ENCODE data around the gene NBPF1. TPM values are rescaled to one million over a fixed set of nuclear protein-coding genes. Genes with fewer than 3 reads are reported as not detected.
"Not testable (repeated sequence)": the region's sequence is repeated elsewhere in the genome, so short reads cannot be mapped to it uniquely, and the experiment has no call there.

The NBPF1 gene
- total RNA-seq, 2 experiments from 2014 or later: 11.0 to 34.1 TPM

DNA sequence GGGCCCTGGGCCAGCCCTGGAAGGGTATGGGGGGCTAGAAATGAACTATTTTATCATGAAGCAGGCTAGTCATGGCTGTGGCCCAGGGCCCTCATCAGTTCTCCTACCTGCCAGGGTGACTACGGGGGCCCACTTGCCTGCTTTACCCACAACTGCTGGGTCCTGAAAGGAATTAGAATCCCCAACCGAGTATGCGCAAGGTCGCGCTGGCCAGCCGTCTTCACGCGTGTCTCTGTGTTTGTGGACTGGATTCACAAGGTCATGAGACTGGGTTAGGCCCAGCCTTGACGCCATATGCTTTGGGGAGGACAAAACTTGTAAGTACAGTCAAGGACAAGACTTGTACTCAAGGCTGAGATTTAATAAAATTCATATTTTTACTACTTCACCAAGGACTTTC lies 36.6 kb upstream of the NBPF1 start:
- POLR2A ChIA-PET; H3K4me3 ChIP-seq (ENCODE audit: low read depth, low read length, poor library complexity, severe bottlenecking); H2AFZ ChIP-seq (ENCODE audit: low read length); BruUV-seq (replicated peaks); H3K4me1 ChIP-seq (ENCODE audit: insufficient read depth, low read length, poor library complexity, severe bottlenecking); DNase-seq (ENCODE audit: low spot score); H3K9me2 ChIP-seq (ENCODE audit: insufficient read depth, low read length); H3K36me3 ChIP-seq (ENCODE audit: insufficient read depth, low read length); intact Hi-C loops (cut with micrococcal nuclease; ENCODE audit: unreplicated experiment); H3K79me2 ChIP-seq (ENCODE audit: insufficient read depth, low read depth, low read length); H3K27ac ChIP-seq (ENCODE audit: low read depth, low read length, poor library complexity, severe bottlenecking); H3K9me3 ChIP-seq (ENCODE audit: low read length); CTCF ChIA-PET (ENCODE audit: unreplicated experiment); H4K20me1 ChIP-seq (ENCODE audit: insufficient read depth, low read length); H3K4me2 ChIP-seq (ENCODE audit: low read length): not testable (repeated sequence)

- intact Hi-C loops (cut with micrococcal nuclease; ENCODE audit: unreplicated experiment): not testable (repeated sequence)
Measured at GRCh38 chr1:16649390-16649789, 36.0 kb upstream of the NBPF1 start.

GRCh38 chr1:16648756-16649155 lies 35.4 kb upstream of the NBPF1 start:
- H3K4me3 ChIP-seq (ENCODE audit: low read depth, low read length, poor library complexity, severe bottlenecking); H4K20me1 ChIP-seq (ENCODE audit: insufficient read depth, low read length); BruUV-seq (replicated peaks); H3K27ac ChIP-seq (ENCODE audit: low read depth, low read length, poor library complexity, severe bottlenecking); H3K9me2 ChIP-seq (ENCODE audit: insufficient read depth, low read length); H3K4me1 ChIP-seq (ENCODE audit: insufficient read depth, low read length, poor library complexity, severe bottlenecking); DNase-seq (ENCODE audit: low spot score); intact Hi-C loops (cut with micrococcal nuclease; ENCODE audit: unreplicated experiment); H3K4me2 ChIP-seq (ENCODE audit: low read length); H3K79me2 ChIP-seq (ENCODE audit: insufficient read depth, low read depth, low read length); H2AFZ ChIP-seq (ENCODE audit: low read length); H3K9me3 ChIP-seq (ENCODE audit: low read length); H3K36me3 ChIP-seq (ENCODE audit: insufficient read depth, low read length); CTCF ChIA-PET (ENCODE audit: unreplicated experiment); POLR2A ChIA-PET: not testable (repeated sequence)

More at GRCh38 chr1:16649390-16649789, 36.0 kb upstream of the NBPF1 start:
- CTCF ChIA-PET (ENCODE audit: unreplicated experiment); H3K27ac ChIP-seq (ENCODE audit: low read depth, low read length, poor library complexity, severe bottlenecking); H3K4me3 ChIP-seq (ENCODE audit: low read depth, low read length, poor library complexity, severe bottlenecking); DNase-seq (ENCODE audit: low spot score); BruUV-seq (replicated peaks); H3K9me3 ChIP-seq (ENCODE audit: low read length); POLR2A ChIA-PET; H3K79me2 ChIP-seq (ENCODE audit: insufficient read depth, low read depth, low read length); H2AFZ ChIP-seq (ENCODE audit: low read length); H3K9me2 ChIP-seq (ENCODE audit: insufficient read depth, low read length); H4K20me1 ChIP-seq (ENCODE audit: insufficient read depth, low read length); H3K4me1 ChIP-seq (ENCODE audit: insufficient read depth, low read length, poor library complexity, severe bottlenecking); H3K36me3 ChIP-seq (ENCODE audit: insufficient read depth, low read length); H3K4me2 ChIP-seq (ENCODE audit: low read length): not testable (repeated sequence)

GRCh38 chr1:16648250-16648649 lies 34.9 kb upstream of the NBPF1 start:
- intact Hi-C loops (cut with micrococcal nuclease; ENCODE audit: unreplicated experiment); H3K4me3 ChIP-seq (ENCODE audit: low read depth, low read length, poor library complexity, severe bottlenecking); H3K27ac ChIP-seq (ENCODE audit: low read depth, low read length, poor library complexity, severe bottlenecking); H2AFZ ChIP-seq (ENCODE audit: low read length); H3K79me2 ChIP-seq (ENCODE audit: insufficient read depth, low read depth, low read length); H3K9me2 ChIP-seq (ENCODE audit: insufficient read depth, low read length); H3K4me2 ChIP-seq (ENCODE audit: low read length); DNase-seq (ENCODE audit: low spot score); H4K20me1 ChIP-seq (ENCODE audit: insufficient read depth, low read length); H3K36me3 ChIP-seq (ENCODE audit: insufficient read depth, low read length); CTCF ChIA-PET (ENCODE audit: unreplicated experiment); H3K9me3 ChIP-seq (ENCODE audit: low read length); POLR2A ChIA-PET; BruUV-seq (replicated peaks): not testable (repeated sequence)
- peaks cover 15% of the 10 kb centered on the region for H3K4me1 ChIP-seq (ENCODE audit: insufficient read depth, low read length, poor library complexity, severe bottlenecking)

DNA sequence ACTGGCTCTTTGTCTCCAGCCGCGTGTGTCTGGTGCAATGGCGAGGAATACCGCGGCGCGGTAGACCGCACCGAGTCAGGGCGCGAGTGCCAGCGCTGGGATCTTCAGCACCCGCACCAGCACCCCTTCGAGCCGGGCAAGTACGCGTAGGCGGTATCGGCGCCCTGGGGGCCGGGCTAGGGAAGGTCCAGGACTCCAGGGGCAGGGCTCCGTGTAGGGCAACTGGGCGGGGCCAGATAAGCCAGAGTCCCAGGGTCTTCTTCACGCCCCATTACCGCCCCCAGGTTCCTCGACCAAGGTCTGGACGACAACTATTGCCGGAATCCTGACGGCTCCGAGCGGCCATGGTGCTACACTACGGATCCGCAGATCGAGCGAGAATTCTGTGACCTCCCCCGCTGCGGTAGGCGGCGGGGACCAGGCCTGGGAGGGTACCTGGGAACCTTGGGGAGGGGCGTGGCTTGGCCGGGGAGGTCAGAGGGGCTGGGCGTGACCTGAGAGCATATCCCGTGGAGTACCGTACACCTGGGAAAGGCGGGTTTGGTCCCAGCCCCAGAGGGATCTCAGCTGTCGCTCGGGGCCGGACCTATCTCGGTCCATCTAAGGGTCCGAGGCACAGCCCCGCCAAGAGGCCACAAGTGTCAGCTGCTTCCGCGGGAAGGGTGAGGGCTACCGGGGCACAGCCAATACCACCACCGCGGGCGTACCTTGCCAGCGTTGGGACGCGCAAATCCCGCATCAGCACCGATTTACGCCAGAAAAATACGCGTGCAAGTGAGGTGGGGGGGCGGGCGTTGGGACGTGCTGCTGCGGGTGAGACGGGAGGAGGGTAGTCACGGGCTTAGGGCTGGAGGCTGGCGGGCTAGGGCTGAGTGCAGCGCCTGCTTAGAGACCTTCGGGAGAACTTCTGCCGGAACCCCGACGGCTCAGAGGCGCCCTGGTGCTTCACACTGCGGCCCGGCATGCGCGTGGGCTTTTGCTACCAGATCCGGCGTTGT lies 34.1 kb upstream of the NBPF1 start:
- H3K9me3 ChIP-seq (ENCODE audit: low read length); H3K79me2 ChIP-seq (ENCODE audit: insufficient read depth, low read depth, low read length); CTCF ChIA-PET (ENCODE audit: unreplicated experiment); POLR2A ChIA-PET; H3K9me2 ChIP-seq (ENCODE audit: insufficient read depth, low read length); BruUV-seq (replicated peaks); DNase-seq (ENCODE audit: low spot score); intact Hi-C loops (cut with micrococcal nuclease; ENCODE audit: unreplicated experiment); H3K27ac ChIP-seq (ENCODE audit: low read depth, low read length, poor library complexity, severe bottlenecking); H3K36me3 ChIP-seq (ENCODE audit: insufficient read depth, low read length); H4K20me1 ChIP-seq (ENCODE audit: insufficient read depth, low read length); H3K4me2 ChIP-seq (ENCODE audit: low read length); H3K4me3 ChIP-seq (ENCODE audit: low read depth, low read length, poor library complexity, severe bottlenecking); H2AFZ ChIP-seq (ENCODE audit: low read length): not testable (repeated sequence)
- peaks cover 21% of the 10 kb centered on the region for H3K4me1 ChIP-seq (ENCODE audit: insufficient read depth, low read length, poor library complexity, severe bottlenecking)

DNA sequence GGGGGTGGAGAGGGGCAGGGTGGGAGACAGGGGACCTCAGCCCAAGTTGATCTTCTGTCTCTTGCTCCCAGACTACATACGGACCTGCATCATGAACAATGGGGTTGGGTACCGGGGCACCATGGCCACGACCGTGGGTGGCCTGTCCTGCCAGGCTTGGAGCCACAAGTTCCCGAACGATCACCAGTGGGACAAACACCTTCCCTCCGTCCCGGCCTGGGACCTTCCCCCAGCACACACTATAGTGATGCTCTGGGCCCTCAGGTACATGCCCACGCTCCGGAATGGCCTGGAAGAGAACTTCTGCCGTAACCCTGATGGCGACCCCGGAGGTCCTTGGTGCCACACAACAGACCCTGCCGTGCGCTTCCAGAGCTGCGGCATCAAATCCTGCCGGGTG lies 33.4 kb upstream of the NBPF1 start:
- BruUV-seq (replicated peaks); intact Hi-C loops (cut with micrococcal nuclease; ENCODE audit: unreplicated experiment); H3K4me2 ChIP-seq (ENCODE audit: low read length); H3K9me3 ChIP-seq (ENCODE audit: low read length); DNase-seq (ENCODE audit: low spot score); H3K4me3 ChIP-seq (ENCODE audit: low read depth, low read length, poor library complexity, severe bottlenecking); POLR2A ChIA-PET; CTCF ChIA-PET (ENCODE audit: unreplicated experiment); H3K36me3 ChIP-seq (ENCODE audit: insufficient read depth, low read length); H3K79me2 ChIP-seq (ENCODE audit: insufficient read depth, low read depth, low read length); H3K27ac ChIP-seq (ENCODE audit: low read depth, low read length, poor library complexity, severe bottlenecking); H4K20me1 ChIP-seq (ENCODE audit: insufficient read depth, low read length); H2AFZ ChIP-seq (ENCODE audit: low read length); H3K9me2 ChIP-seq (ENCODE audit: insufficient read depth, low read length): not testable (repeated sequence)
- peaks cover 25% of the 10 kb centered on the region for H3K4me1 ChIP-seq (ENCODE audit: insufficient read depth, low read length, poor library complexity, severe bottlenecking)

All from OCI-LY7 (cell line).